Activated CD4-positive, alpha-beta T cell treated with anti-CD3 and anti-CD28 coated beads, Interleukin-2, amount 50 U/mL, for 1 hour (primary cell): ENCODE results near the gene ZNF683.

Source experiments
- DNase-seq: peaks from one replicate; pipeline ENCODE4 v3.0.0-alpha.2; 2020

Gene ZNF683

DNA sequence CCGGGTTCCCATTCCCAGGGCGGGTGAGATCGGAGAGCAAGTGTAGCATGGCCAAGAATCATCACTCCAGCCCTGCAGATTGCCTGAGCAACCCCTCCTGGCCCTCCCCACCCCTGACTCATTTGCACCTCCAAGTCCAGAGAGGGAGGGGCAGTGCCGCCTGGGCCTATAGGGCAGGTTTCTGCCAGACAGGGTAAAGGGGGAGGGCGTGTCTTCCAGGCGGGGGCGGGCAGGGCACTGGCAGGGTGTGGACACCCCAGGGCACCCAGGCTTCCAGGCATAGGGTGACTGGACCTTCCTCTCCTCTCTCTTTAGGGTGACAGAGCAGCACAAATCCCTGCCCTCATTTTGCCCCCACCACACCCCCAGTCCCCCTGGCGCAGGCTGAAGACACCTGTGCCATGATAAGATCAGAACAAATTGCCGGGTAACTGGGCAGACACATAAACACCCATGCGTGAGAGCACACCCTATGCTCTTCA lies 15.4 kb downstream of the ZNF683 start:
- no peak for DNase-seq

DNA sequence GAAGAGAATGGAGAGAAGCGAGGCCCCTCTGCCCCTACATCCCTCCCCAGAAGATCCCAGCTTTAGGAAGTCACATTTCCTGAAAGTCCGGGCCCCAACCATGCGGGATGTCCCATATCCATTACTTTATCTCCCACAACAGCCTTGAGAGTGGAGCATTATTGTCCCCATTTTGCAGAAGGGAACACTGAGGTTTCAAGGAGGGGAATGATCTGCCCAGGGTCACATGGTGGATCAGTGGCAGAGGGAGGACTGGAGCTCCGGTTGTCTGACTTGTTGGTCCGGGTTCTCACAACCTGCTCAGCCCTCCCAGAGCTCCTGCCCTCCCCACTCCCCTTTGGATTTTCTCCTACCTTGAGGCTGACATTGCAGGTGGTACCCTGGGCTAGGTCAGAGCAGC lies 16.4 kb downstream of the ZNF683 start:
- no peak for DNase-seq

DNA sequence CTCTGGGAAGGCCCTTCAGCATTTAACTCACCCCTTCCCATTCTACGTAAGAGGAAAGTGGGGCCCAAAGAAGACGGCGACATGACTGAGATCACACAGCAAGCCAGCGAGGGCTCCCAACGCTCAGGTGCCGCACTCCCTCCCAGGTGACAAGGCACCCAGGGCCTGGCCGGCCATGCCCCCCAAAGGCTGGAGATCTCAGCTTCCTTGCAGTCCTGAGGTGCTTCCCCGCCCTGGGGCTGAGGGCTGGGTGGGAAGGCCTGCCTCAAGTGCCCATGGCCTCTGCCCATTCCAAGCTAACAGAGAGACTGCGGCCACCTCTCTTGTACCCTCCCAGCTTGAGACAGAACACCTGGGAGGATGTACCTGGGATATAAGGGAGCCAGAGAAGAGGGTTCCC lies 17.6 kb downstream of the ZNF683 start:
- DNase-seq: no peak

DNA sequence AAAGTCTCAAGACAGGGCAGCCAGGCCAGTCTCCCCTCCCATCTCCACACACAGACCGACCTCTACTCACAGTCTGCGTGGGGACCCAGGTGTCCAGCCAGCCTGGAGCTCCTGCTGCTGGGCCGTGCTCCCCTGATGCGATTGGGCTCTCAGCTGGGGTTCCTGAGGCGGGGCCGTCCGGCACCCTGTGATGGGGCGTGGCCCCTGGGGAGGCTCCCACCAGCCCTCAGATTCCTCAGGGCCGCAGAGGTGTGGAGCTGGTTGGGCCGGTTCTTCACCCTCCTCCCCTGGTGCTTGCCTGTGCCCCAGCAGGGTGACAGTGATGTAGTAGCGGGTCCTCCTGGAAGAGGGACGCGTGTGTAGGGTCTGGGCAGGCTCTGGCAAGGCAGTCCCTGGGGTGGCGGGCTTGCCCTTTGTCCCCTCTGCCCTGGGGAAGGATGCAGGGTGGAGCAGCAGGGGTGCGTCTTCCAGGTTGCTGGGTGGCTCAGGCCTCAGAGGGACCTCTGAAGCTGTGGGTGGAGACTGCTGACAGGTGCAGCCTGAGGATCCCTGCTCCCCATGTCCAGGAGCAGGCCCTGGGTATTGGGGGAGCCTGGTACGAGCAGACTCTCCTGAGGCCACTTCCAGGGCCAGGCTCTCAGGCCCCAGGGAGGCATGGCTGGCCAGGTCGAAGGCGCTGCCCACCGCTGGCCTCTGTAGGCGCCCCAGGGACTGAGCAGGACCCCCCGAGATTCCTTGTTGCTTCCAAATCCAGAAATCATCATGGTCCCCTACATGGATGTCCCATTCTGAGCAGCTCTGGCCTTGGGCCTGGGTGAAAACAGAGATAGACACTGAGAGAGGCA lies 18.4 kb downstream of the ZNF683 start, which contains the start of gene CRYBG2:
Gene CRYBG2 (minus strand): TSS at position 155 of the 845 bp plus-strand sequence. CDS start 7,473 bp downstream, outside the sequence.
- DNase-seq: no peak

DNA sequence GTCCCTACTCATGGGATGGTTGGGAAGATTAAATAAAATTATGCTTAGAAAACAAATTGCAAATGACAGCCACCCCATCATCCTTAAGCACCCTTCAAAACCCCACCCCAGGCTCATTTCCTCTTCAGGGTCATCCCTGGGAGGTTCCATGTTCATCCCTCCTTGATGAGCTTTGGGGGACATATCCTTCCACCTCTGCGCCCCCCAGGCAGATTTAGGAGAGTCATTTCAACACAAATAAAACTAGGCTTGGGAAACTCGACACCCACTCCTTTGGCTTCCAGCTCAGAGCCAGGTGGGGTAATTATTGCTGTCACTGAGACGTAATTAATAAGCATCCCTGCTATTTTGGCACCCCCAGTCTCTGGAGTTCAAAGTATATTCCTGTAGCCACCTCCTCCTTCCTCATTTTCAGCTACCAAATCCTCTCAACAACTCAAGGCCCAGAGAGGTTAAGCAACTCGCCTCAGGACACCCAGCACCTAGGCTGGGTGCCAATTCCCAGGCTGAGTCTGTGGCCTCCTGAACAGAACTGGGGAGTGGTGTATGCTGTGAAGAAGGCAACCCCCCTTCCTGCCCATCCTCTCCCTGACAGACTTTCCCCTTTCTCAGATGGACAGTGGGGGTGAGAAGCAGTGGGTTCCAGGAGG lies 19.2 kb downstream of the ZNF683 start:
- no peak for DNase-seq

DNA sequence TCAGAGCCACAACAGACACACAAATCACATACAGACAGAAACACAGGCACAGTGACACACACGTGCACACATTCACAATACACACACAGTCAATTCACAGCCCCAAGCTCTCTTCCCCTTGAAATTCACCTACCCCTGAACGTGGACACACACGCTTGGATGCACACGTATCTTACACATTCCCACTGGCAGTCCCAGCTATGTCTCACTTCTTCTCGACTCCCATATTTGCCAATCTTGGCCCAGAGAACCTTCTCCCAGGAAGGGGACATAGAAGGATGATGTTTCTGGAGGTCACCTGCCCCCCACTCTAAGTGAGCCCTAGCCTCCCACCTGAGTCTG lies 20.2 kb downstream of the ZNF683 start:
- no peak for DNase-seq

DNA sequence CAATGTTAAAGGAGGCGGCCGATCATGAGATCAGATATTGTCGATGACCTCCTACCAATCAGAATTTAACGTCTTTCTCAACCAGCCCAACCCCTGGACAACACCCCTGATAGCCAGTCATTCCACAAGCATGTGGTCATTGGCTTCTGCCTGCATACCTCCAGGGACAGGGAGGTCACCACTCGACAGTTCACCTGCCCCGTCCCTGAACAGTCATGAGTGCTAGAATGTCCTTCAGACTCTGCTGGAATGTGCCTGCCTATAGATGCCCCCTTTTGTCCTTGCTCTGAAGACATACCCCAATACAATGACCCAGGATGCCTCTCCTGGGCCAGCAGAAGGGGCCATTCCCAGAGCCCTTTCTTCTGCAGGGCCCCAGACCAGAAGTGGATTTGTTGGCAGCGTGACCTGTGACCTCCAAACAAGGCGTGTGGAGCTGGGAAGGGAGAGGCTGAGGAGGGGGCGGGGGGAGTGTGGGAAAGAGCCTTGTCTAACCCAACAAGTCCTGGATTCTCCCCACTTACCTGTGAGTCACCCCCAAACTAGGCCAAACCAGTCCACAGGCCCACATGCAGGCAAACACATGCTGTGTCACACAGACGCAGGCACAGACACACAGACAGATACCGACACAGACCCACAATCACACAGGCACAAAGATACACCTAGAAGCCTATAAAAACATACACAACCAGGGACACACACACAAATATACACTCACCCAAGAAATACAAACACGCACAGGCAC lies 20.8 kb downstream of the ZNF683 start:
- no peak for DNase-seq

DNA sequence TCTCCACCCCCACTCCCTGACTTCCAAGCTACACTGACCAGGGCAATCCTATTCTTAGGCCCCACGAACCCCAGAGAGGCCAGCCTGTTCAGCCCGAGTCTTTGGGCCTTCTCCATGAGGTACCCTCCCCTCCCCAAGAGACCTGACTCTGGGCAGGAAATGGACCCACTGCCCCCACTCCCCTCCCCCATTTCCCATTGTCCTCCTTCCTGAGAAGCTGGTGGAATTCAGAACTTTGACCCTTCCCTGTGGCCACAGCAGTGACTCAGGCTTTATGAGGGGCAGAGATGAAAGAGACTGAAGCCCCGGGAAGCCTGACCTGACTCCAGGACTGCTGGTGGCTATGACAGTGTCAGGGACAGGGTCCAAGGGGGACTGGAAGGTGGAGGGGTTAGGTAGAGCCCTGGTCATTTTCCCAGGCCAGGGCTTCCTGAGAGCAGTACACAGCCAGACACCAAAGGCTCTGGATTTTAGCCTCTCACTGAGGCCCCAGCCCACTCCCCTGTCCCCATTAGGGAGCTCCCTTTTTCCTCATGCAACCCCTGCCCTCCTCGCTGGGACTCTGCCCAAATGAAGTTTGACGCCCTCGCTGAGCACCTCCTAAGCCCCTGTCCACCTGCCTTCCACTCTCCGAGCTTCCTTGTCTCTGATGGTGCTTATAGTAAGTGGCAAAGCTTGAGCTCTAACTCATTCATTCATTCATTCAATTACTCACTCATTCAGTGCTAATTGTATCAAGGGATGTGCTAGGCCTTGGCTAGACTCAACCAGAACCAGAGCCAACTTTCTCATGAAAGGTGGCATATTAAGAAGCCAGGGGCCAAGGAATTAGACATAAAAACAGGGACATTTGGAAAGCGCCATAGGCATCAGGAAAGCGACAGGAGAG lies 21.6 kb downstream of the ZNF683 start:
- no peak for DNase-seq

DNA sequence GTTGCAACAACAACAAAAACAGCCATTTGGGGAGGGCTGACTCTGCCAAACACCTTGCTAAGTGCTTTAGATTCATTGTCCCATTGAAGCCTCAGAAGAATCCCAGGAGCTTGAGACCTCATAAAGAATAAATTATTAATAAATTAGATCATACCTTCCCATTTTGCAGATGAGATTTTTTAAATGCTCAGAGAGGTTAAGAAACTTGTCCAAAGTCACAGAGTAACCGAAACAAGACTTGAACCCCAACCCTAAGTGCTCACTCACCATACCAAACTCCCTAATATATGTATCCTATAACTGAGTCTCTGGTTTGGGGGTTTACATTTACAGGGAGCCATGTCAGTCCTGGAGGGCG lies 22.2 kb downstream of the ZNF683 start:
- DNase-seq: no peak

DNA sequence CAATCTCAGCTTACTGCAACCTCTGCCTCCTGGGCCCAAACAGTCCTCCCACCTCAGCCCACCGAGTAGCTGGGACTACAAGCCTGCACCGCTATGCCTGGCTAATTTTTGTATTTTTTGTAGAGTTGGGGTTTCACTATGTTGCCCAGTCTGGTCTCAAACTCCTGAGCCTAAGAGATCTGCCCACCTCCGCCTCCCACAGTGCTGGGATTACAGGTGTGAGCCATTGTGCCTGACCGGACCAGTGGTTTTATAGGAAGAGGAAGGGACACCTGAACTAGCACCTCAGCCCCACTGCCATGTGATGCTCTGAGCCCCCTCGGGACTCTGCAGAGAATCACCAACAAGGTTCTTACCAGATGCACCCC lies 22.7 kb downstream of the ZNF683 start:
- no peak for DNase-seq

DNA sequence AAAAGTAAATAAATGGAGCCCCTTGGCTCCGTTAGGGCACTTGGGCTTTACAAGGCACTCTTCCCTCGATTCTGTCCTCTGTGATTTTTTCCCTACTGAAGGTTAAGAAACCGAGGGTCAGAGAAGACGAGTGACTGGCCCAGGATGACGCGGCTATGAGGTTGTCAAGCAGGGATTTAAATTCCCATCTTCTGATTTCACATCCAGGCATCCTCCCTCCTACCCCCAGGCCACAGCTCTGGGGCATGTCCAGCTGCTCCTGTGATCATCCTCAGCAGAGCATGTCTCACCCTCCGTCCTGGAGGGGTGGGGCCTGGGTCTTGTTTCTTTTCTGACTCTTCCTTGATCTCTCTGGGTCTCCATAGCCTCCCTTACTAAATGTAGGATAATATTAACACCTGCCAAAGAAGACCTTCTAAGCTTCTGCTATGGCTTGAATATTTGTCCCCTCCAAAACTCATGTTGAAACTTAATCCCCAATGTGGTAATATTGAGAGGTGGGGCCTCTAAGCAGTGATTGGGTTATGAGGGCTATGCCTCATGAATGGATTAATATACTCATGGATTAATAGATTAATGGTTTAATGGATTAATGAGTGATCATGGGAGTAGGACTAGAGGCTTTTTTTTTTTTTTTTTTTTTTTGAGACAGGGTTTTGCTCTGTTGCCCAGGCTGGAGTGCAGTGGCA lies 23.2 kb downstream of the ZNF683 start:
- DNase-seq: no peak

DNA sequence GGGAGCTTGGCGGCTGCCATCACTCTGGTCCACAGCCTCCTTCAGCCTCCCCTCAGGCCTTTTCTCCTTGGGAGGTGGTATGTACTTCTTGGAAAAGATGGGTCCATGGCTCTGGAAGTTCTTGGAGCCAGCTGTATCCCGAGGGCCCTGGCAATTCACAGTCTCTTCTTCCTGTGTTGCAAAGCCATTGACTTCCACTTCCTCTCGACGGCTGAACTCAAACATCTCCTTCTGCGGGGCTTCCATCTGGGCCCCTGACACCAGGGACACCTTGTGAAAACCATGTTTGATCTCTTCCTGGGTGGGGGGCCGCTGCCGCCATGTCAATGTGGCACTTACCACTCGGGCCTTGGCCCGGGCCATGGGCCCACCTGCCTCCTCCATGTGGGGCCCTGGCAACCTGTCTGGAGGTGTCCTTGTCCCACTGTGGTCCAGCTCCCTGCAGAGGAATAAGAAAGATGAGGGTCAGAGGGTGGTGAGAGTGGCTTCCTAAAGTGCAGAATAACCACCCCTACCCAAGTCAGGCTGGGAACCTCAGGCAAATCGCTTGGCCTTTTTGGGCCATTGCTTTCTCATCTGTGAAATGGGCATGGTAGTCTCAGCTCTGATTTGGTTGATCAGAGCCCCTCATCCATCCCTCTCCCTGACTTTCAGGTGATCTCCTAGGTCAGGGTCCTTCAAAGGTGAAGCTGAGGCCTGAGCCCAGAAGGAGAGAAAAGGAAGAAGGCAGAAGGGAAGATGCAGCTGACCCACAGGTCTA lies 26.1 kb downstream of the ZNF683 start:
- no peak for DNase-seq

DNA sequence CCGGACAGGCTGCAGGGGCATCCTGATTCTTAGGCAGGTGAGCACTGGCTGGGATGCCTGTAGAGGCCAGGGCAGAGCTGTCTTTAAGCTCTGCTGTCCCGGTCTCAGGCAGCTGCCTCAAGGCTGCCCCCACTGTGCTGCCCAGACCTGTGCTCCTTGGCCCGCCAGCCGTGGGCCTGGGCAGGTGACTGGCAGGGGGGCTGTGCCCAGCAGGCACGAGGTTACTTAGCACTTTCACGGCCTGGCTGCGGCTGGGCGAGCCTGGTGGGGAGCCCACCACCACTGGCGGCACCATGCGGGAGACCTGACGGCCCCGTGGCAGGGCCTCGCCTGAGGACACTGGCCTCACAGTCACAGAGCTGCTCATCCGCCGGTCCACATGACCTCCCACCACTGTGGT lies 26.8 kb downstream of the ZNF683 start:
- DNase-seq: no peak

DNA sequence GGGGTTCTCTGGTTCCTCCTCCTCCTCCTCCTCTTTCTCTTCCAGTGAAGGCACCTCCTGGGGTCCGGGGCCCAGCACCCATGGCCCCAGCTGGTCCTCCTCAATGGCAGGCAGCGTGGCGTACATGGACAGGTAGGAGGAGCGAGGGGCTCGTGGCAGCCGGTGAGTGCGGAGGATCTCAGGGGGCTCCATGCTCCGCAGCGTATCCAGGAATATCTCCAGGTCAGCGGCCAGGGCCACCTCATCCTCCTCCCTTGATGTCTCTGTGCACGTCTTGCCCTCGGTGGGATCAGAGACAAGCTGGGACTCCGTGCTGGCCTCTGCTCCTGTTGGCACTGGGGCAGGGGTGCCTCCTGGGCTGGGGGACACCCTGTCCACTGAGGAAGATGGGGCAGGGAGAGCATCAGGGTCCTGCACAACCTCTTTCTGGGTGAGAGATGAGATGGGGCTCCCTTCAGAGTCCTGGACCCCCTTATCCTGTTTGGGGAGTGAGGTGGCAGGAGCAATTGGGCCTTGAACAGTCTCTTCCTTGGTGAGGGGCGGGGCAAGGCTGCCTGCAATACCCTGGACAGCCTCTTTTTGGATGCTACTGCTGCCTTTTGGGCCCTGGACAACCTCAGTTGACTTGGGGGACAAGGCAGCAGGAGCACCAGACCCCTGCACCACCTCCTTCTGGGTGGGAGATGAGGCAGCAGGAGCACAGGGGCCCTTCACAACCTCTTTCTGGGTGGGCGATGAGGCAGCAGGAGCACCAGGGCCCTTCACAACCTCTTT lies 28.2 kb downstream of the ZNF683 start:
- no peak for DNase-seq

DNA sequence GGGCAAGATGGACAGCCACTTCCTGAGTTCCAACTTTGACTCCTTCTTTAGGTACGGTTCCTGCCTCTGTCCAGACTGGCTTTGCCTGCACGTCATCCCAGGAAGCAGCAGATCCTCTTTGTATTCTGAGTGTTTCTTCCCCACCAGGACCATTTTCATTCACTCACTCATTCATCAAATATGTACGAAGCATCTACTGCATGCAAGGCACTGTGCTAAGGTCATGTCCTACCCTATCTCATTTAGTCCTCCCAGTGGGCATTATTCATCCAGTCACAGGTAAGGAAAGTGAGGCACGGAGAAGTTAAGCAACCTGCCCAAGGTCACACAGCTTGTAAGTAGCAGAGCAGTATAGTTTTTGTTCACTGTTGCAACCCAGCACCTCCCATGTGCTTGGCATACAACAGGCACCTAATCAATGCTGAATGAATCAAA lies 32.5 kb downstream of the ZNF683 start:
- DNase-seq: no peak

DNA sequence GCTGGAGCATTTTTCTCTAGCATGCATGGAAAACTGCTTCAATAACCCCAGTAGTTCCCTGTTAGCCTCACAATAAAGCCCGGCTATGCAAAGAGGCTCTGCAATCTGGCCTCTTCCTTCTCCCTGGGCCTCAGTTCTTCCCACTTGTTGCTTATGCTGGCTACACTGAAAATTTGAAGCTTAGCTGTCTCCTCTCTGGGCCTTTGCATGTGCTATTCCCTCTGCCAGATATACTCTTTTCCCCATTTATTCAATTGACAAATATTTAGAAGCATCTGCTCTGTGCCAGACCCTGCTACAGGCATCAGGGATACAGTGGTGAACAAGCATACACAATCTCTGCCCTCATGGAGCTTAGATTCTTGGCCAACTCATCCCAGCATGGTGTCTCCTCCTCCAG lies 33.9 kb downstream of the ZNF683 start:
- no peak for DNase-seq

DNA sequence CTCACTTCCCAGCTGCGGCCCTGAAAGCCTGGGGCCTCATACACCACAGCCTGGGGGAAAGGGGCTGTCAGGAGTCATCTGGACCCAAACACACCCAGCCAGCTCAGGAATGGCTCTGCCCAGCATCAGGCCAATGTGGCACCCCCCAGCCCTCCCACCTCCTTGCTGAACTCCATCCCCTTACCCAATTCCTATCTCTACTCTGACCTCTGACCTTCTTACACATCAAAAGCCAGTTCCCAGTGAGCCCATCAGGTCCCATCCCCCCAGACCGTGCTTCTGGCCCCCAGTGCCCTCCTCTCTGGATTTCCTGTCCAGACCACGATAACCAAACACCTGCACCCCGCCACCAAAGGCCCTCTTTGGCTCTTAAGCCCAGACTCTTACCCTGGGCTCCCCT lies 34.9 kb downstream of the ZNF683 start:
- DNase-seq: no peak

DNA sequence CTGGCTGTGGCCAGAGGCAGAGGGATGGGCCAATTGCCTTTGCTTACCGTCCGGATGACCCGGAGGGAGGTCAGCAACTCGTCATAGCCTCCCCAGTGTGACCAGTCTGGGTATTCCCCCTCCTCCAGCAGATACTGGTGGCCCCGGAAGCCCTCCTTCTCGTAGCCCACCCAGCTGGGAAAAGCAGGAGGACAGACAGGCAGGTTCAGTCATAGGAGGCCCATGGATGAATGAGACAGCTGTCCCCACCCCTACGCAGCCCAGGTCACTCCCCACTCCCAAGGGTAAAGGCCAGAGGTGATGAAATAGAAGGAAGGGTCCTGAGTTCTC lies 35.4 kb downstream of the ZNF683 start:
- no peak for DNase-seq

DNA sequence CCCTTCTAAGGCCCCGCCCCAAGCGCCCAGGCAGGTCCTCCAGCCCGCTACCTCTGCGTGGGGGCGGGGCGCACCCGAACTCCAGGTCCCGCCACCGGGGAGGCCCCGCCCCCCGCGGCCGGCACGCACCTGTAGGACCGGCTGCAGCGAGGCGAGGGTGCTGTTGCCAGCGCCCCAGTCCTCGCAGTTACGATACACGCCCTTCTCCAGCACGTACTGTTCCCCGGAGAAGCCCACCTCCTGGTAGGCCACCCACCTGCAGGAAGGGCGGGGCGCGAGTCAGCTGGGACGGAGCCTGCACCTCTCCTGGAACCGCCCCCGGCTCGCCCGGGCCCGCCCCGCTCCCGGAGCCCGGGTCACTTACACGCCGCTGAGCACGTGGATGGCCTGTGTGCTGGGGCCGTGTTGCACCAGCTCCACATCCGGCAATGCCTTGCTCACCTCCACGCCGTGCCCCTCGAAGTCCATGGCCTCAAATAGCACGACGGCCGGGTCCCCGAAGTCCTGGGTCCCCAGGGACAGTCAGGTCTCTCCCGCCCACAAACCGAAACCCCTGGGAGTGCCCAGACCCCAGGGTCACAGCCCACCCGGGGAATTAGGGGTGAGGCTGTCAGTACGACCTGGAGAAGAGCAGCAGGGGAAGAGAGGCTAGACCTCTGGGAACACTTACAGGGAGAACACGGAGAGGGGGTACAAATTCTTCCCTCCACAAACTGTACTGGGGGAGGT lies 35.9 kb downstream of the ZNF683 start:
- DNase-seq: peak; percentile 87
